ENCODE measurements around the gene AK5. TPM values are rescaled to one million over a fixed set of nuclear protein-coding genes. Genes with fewer than 3 reads are reported as not detected.

Gene AK5
- total and polyA plus RNA-seq, 11 donors, result 0.14 to 0.91 (median 0.40) TPM; not detected in 2

GRCh38 chr1:77279929-77280328 lies 1.9 kb upstream of the AK5 start:
- H3K27me3 ChIP-seq, result peaks cover 4 to 64% (median 29%) of the 10 kb centered on the region in 9 donors
- no peak overlapping the region for H3K4me3 ChIP-seq
- DNase-seq (no peak), ATAC-seq (no peak)
- H3K9me3 ChIP-seq, result no peaks in the 10 kb centered on the region
- no peak for TF ChIP-seq POLR2A (IDR thresholded peaks at IDR 0.05)
- TF ChIP-seq CTCF (IDR thresholded peaks at IDR 0.05), result no peak
- H3K36me3 ChIP-seq, result no peaks in the 10 kb centered on the region
- H3K4me1 ChIP-seq, result peaks cover 0 to 28% (median 4%) of the 10 kb centered on the region in 12 donors
- WGBS, 4 donors, result 70 to 81% (median 75%) methylated on average over 2 of the region's 2 CpGs
- H3K27ac ChIP-seq, result no peak overlapping the region
- intact Hi-C loops (cut with DNase I), result no loop called here

- intact Hi-C loops (cut with DNase I), result no loop called here
- H3K4me3 ChIP-seq, result no peak overlapping the region
- H3K27ac ChIP-seq, result no peak overlapping the region
- peaks cover 4 to 70% (median 29%) of the 10 kb centered on the region in 9 donors for H3K27me3 ChIP-seq
- WGBS, 4 donors, result 81 to 85% (median 82%) methylated on average over 4 of the region's 4 CpGs
- DNase-seq (no peak), ATAC-seq (no peak)
- no peaks in the 10 kb centered on the region for H3K36me3 ChIP-seq
- TF ChIP-seq CTCF (IDR thresholded peaks at IDR 0.05), result no peak
- no peak for TF ChIP-seq POLR2A (IDR thresholded peaks at IDR 0.05)
- H3K9me3 ChIP-seq, result no peaks in the 10 kb centered on the region
- H3K4me1 ChIP-seq, result peaks cover 0 to 28% (median 4%) of the 10 kb centered on the region in 12 donors
These were observed 857 bp upstream of the AK5 start for GRCh38 chr1:77280962-77281361.

- Histone ChIP-seq H3K36me3 (no peaks in the 10 kb centered on the region), H3K4me3 (peak overlapping the region; percentile 26 to 65 (median 52)), H3K27me3 (peaks cover 4 to 77% (median 29%) of the 10 kb centered on the region in 9 donors), H3K4me1 (peaks cover 0 to 28% (median 4%) of the 10 kb centered on the region in 12 donors), H3K27ac (no peak overlapping the region), H3K9me3 (no peaks in the 10 kb centered on the region)
- 1 to 4% (median 1%) methylated on average over 15 to 47 of the region's 47 CpGs for WGBS, 4 donors
- TF ChIP-seq CTCF (IDR thresholded peaks at IDR 0.05), result no peak
- no peak for TF ChIP-seq POLR2A (IDR thresholded peaks at IDR 0.05)
- ATAC-seq (peak in 3 of 4 donors; percentile 26 to 64 (median 52)), DNase-seq (peak in 2 of 5 donors; percentile 26 to 58)
- intact Hi-C loops (cut with DNase I), result no loop called here
These were observed 507 bp downstream of the AK5 start for GRCh38 chr1:77282187-77282865.

- TF ChIP-seq POLR2A (IDR thresholded peaks at IDR 0.05) (no peak), CTCF (IDR thresholded peaks at IDR 0.05) (no peak)
- intact Hi-C loops (cut with DNase I), result no loop called here
- peaks cover 0 to 28% (median 4%) of the 10 kb centered on the region in 12 donors for H3K4me1 ChIP-seq
- WGBS, 4 donors, result 4 to 5% (median 4%) methylated on average over 22 of the region's 22 CpGs
- no peaks in the 10 kb centered on the region for H3K9me3 ChIP-seq
- H3K27ac ChIP-seq, result no peak overlapping the region
- peak overlapping the region; percentile 26 to 65 (median 52) for H3K4me3 ChIP-seq
- no peak for ATAC-seq
- H3K27me3 ChIP-seq, result peaks cover 4 to 77% (median 29%) of the 10 kb centered on the region in 9 donors
- no peaks in the 10 kb centered on the region for H3K36me3 ChIP-seq
- peak in 1 of 5 donors; percentile 37 for DNase-seq
These were observed 1.2 kb downstream of the AK5 start for GRCh38 chr1:77282866-77283539.
